MCF 10A (cell line): Measurements from ENCODE around the gene KCNJ6. TPM values are rescaled to one million over a fixed set of nuclear protein-coding genes. Genes with fewer than 3 reads are reported as not detected.
"Not testable (repeated sequence)": the region's sequence is repeated elsewhere in the genome, so short reads cannot be mapped to it uniquely, and the experiment has no call there.

Source experiments
- BruUV-seq: library from RNA; stranded (reverse); fragments of 400-500 nt; replicated peaks from 2 replicates; lab custom pipeline; 2021; lab: Mats Ljungman, UMichigan
- CTCF ChIA-PET: fragments of 300-600 bp; sonication (Branson Sonifier 250); formaldehyde crosslinking; extraction: SDS; loops from one replicate; lab custom pipeline; 2021; ENCODE audit warnings: antibody characterized with exemption, inconsistent platforms; lab: Yijun Ruan, JAX
- POLR2A ChIA-PET: fragments of 300-600, 350-650 bp; sonication (Branson Sonifier 250); formaldehyde crosslinking; extraction: SDS; loops from one replicate; lab custom pipeline; 2020; ENCODE audit warnings: antibody characterized with exemption, inconsistent platforms; lab: Yijun Ruan, JAX
- DNase-seq: peaks from one replicate; pipeline ENCODE4 v3.0.0-alpha.2; 2018; ENCODE audit not compliant: unreplicated experiment
- H3K27ac Mint-ChIP-seq: one replicate; pipeline ENCODE4 v1.8.0; 2022; ENCODE audit warnings: mild to moderate bottlenecking, low read depth, mixed read lengths; ENCODE audit not compliant: unreplicated experiment
- H3K27me3 Mint-ChIP-seq: one replicate; pipeline ENCODE4 v1.8.0; 2022; ENCODE audit warnings: mixed read lengths; ENCODE audit not compliant: insufficient read depth, unreplicated experiment
- H3K36me3 Mint-ChIP-seq: one replicate; pipeline ENCODE4 v1.8.0; 2022; ENCODE audit warnings: mild to moderate bottlenecking, moderate library complexity, mixed read lengths; ENCODE audit not compliant: insufficient read depth, unreplicated experiment
- H3K4me1 Mint-ChIP-seq: one replicate; pipeline ENCODE4 v1.8.0; 2022; ENCODE audit warnings: mixed read lengths; ENCODE audit not compliant: insufficient read depth, unreplicated experiment
- H3K4me3 Mint-ChIP-seq: one replicate; pipeline ENCODE4 v1.8.0; 2022; ENCODE audit warnings: mild to moderate bottlenecking, moderate library complexity, mixed read lengths; ENCODE audit not compliant: unreplicated experiment
- H3K9me3 Mint-ChIP-seq: one replicate; pipeline ENCODE4 v1.8.0; 2022; ENCODE audit warnings: mixed read lengths; ENCODE audit not compliant: unreplicated experiment
- CTCF ChIP-seq: fragments of 200-600 bp; IDR thresholded peaks from one replicate; pipeline ENCODE4 v1.8.0; 2022; ENCODE audit warnings: antibody characterized with exemption, mild to moderate bottlenecking; ENCODE audit not compliant: unreplicated experiment
- intact Hi-C: fragments of 100-400 bp; cut with micrococcal nuclease; formaldehyde crosslinking; loops from 2 replicates; pipeline ENCODE4 v1.14.1; 2022
- total RNA-seq: library from RNA; stranded (reverse); gene quantifications from 2 replicates; pipeline ENCODE4 v1.2.3, GENCODE V29; 2022

KCNJ6 gene
- total RNA-seq, 1 experiment from 2014 or later: 0.28 TPM

- Mint-ChIP-seq H3K27ac (no peak overlapping the region), H3K36me3 (no peaks in the 10 kb centered on the region), H3K9me3 (no peaks in the 10 kb centered on the region), H3K27me3 (no peaks in the 10 kb centered on the region), H3K4me1 (no peaks in the 10 kb centered on the region), H3K4me3 (no peak overlapping the region)
- no TSS peak for BruUV-seq
- DNase-seq: no peak
- CTCF ChIA-PET: interaction anchor here (0.6 kb wide), 1 partner anchor 25 kb away, joined by 3 read pairs; no protein-coding TSS in a partner anchor
- no peak for TF ChIP-seq CTCF
- POLR2A ChIA-PET: no interaction called here
- intact Hi-C loops: no loop called here
Observed at GRCh38 chr21:37594472-37594951, 321.7 kb downstream of the KCNJ6 start.

GRCh38 chr21:37593740-37594471 lies 322.4 kb downstream of the KCNJ6 start:
- CTCF ChIA-PET: interaction anchor here (0.6 kb wide), 1 partner anchor 24 kb away, joined by 3 read pairs; no protein-coding TSS in a partner anchor

DNA sequence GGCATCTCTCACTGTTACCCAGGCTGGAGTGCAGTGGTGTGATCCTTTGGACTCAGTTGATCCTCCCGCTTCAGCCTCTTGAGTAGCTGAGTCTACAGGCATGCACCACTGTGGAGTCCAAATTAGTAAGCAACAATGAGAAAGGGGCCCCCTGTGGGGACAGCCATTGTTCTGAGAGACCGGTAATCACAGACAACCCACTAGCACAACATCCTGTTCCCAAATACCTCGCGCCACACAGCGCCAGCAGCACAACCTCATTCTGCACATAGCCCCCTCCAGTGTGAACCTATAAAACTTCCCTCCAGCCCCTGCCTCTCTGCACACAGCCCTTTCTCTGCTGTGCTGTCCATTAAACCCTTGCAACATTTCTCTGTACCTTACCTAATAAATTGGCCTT lies 323.2 kb downstream of the KCNJ6 start:
- Mint-ChIP-seq H3K4me1 (no peaks in the 10 kb centered on the region), H3K9me3 (no peaks in the 10 kb centered on the region), H3K27me3 (no peaks in the 10 kb centered on the region), H3K27ac (no peak overlapping the region), H3K36me3 (no peaks in the 10 kb centered on the region), H3K4me3 (no peak overlapping the region)
- no TSS peak for BruUV-seq
- ChIA-PET CTCF (no interaction called here), POLR2A (no interaction called here)
- no peak for DNase-seq
- TF ChIP-seq CTCF: no peak
- intact Hi-C loops: no loop called here

More at GRCh38 chr21:37593740-37594471, 322.4 kb downstream of the KCNJ6 start:
- no peaks in the 10 kb centered on the region for H3K9me3 Mint-ChIP-seq
- no peak overlapping the region for H3K27ac Mint-ChIP-seq
- no peak for DNase-seq
- intact Hi-C loops: no loop called here
- BruUV-seq: no TSS peak
- no peaks in the 10 kb centered on the region for H3K4me1 Mint-ChIP-seq
- POLR2A ChIA-PET: no interaction called here
- H3K36me3 Mint-ChIP-seq: no peaks in the 10 kb centered on the region
- no peak overlapping the region for H3K4me3 Mint-ChIP-seq
- no peaks in the 10 kb centered on the region for H3K27me3 Mint-ChIP-seq
- TF ChIP-seq CTCF: no peak

GRCh38 chr21:37592496-37592895 lies 323.8 kb downstream of the KCNJ6 start:
- ChIA-PET POLR2A (interaction anchor here (0.6 kb wide), 1 partner anchor 44 kb away, joined by 3 read pairs; no protein-coding TSS in a partner anchor), CTCF (no interaction called here)
- no peaks in the 10 kb centered on the region for H3K36me3 Mint-ChIP-seq
- TF ChIP-seq CTCF: no peak
- intact Hi-C loops: no loop called here
- BruUV-seq: no TSS peak
- no peaks in the 10 kb centered on the region for H3K4me1 Mint-ChIP-seq
- no peak overlapping the region for H3K4me3 Mint-ChIP-seq
- H3K9me3 Mint-ChIP-seq: no peaks in the 10 kb centered on the region
- H3K27me3 Mint-ChIP-seq: no peaks in the 10 kb centered on the region
- no peak for DNase-seq
- H3K27ac Mint-ChIP-seq: no peak overlapping the region

DNA sequence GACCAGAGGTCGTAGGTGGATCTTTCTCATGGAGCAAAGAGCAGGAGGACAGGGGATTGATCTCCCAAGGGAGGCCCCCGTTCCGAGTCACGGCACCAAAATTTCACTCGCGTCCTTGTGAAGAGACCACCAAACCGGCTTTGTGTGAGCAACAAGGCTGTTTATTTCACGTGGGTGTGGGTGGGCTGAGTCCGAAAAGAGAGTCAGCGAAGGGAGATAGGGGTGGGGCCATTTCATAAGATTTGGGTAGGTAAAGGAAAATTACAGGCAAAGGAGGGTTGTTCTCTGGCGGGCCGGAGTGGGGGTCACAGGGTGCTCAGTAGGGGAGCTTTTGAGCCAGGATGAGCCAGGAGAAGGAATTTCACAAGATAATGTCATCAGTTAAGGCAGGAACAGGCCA lies 324.3 kb downstream of the KCNJ6 start:
- intact Hi-C loops, DNase-seq: not testable (repeated sequence)

GRCh38 chr21:37590836-37591235 lies 325.4 kb downstream of the KCNJ6 start:
- H3K4me1 Mint-ChIP-seq, CTCF ChIA-PET, H3K27ac Mint-ChIP-seq, H3K4me3 Mint-ChIP-seq, H3K36me3 Mint-ChIP-seq, BruUV-seq, intact Hi-C loops, DNase-seq, POLR2A ChIA-PET, H3K27me3 Mint-ChIP-seq, H3K9me3 Mint-ChIP-seq: not testable (repeated sequence)

More for the DNA sequence above, 324.3 kb downstream of the KCNJ6 start:
- H3K27me3 Mint-ChIP-seq, H3K27ac Mint-ChIP-seq, H3K4me3 Mint-ChIP-seq, CTCF ChIA-PET, H3K4me1 Mint-ChIP-seq, H3K36me3 Mint-ChIP-seq, BruUV-seq, H3K9me3 Mint-ChIP-seq: not testable (repeated sequence)
- POLR2A ChIA-PET: interaction anchor here (0.6 kb wide), 1 partner anchor 44 kb away, joined by 3 read pairs; no protein-coding TSS in a partner anchor
